Measurements from ENCODE around the gene LACTB.

Gene LACTB

GRCh38 chr15:63176302-63176701 lies 54.6 kb downstream of the LACTB start:
- TF ChIP-seq POLR2AphosphoS5 (IDR thresholded peaks at IDR 0.05; ENCODE audit: low read depth, low read length), result no peak
- TF ChIP-seq REST (IDR thresholded peaks at IDR 0.05; ENCODE audit: insufficient read depth in 1 of 2, low read depth in 2 of 2, low read length in 2 of 2), result no peak
- no peak for TF ChIP-seq SIN3A (IDR thresholded peaks at IDR 0.05; ENCODE audit: borderline replicate concordance, insufficient read depth, low read length)
- TF ChIP-seq FOXP2 (optimal IDR thresholded peaks at IDR 0.05; ENCODE audit: borderline replicate concordance, extremely low read depth, extremely low read length, insufficient read depth), result no peak
- no peak for TF ChIP-seq TAF1 (IDR thresholded peaks at IDR 0.05; ENCODE audit: borderline replicate concordance, insufficient read depth, low read length)

GRCh38 chr15:63178034-63178433 lies 56.4 kb downstream of the LACTB start:
- TF ChIP-seq REST (IDR thresholded peaks at IDR 0.05; ENCODE audit: insufficient read depth in 1 of 2, low read depth in 2 of 2, low read length in 2 of 2), result no peak
- no peak for TF ChIP-seq POLR2AphosphoS5 (IDR thresholded peaks at IDR 0.05; ENCODE audit: low read depth, low read length)

GRCh38 chr15:63180746-63181145 lies 59.1 kb downstream of the LACTB start:
- TF ChIP-seq FOXP2 (optimal IDR thresholded peaks at IDR 0.05; ENCODE audit: borderline replicate concordance, extremely low read depth, extremely low read length, insufficient read depth) (no peak), REST (IDR thresholded peaks at IDR 0.05; ENCODE audit: insufficient read depth in 1 of 2, low read depth in 2 of 2, low read length in 2 of 2) (no peak), POLR2AphosphoS5 (IDR thresholded peaks at IDR 0.05; ENCODE audit: low read depth, low read length) (no peak), SIN3A (IDR thresholded peaks at IDR 0.05; ENCODE audit: borderline replicate concordance, insufficient read depth, low read length) (no peak)

GRCh38 chr15:63181648-63182047 lies 60.0 kb downstream of the LACTB start:
- TF ChIP-seq TAF1 (IDR thresholded peaks at IDR 0.05; ENCODE audit: borderline replicate concordance, insufficient read depth, low read length) (no peak), REST (IDR thresholded peaks at IDR 0.05; ENCODE audit: insufficient read depth in 1 of 2, low read depth in 2 of 2, low read length in 2 of 2) (no peak), FOXP2 (optimal IDR thresholded peaks at IDR 0.05; ENCODE audit: borderline replicate concordance, extremely low read depth, extremely low read length, insufficient read depth) (no peak), POLR2AphosphoS5 (IDR thresholded peaks at IDR 0.05; ENCODE audit: low read depth, low read length) (no peak), SIN3A (IDR thresholded peaks at IDR 0.05; ENCODE audit: borderline replicate concordance, insufficient read depth, low read length) (no peak)

GRCh38 chr15:63185206-63185605 lies 63.5 kb downstream of the LACTB start:
- no peak for TF ChIP-seq TAF1 (IDR thresholded peaks at IDR 0.05; ENCODE audit: borderline replicate concordance, insufficient read depth, low read length)
- no peak for TF ChIP-seq POLR2AphosphoS5 (IDR thresholded peaks at IDR 0.05; ENCODE audit: low read depth, low read length)
- no peak for TF ChIP-seq SIN3A (IDR thresholded peaks at IDR 0.05; ENCODE audit: borderline replicate concordance, insufficient read depth, low read length)
- no peak for TF ChIP-seq REST (IDR thresholded peaks at IDR 0.05; ENCODE audit: insufficient read depth in 1 of 2, low read depth in 2 of 2, low read length in 2 of 2)
- TF ChIP-seq FOXP2 (optimal IDR thresholded peaks at IDR 0.05; ENCODE audit: borderline replicate concordance, extremely low read depth, extremely low read length, insufficient read depth), result no peak
